ENCODE results near the gene SIGLEC6.
"Not testable (repeated sequence)": the region's sequence is repeated elsewhere in the genome, so short reads cannot be mapped to it uniquely, and the experiment has no call there.

Gene SIGLEC6

DNA sequence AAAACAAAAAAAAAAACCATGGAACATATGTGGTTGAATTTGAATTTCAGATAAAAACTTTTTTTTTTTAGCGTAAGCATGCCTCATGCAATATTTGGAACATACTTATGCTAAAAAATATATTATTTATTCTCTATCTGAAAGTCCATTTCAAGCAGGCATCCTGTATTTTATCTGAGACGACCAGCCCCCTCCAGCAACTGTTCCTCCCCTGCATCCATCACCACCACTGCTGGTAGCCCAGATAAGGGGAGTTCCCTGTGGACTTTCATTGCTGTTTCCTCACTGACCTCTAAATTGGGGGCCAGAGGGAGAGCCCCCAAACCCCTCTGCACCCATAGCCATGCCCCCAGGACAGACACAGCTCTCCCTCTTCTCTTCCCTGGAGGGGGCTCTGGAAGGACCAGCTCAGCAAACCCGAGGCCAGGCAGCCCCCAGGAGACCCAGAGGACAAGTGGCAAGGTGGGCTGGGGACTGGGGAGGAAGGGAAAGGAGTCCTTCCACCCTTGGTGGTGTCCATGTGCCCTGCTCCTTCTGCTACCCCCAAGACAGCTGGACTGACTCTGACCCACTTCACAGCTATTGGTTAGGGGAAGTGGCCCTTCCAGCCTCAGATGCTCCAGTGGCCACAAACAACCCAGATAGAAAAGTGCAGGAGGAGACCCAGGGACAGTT, 23.3 kb downstream of the SIGLEC6 start:
- peaks cover 11% of the 10 kb centered on the region for H3K27me3 Mint-ChIP-seq
- no peak overlapping the region for H3K4me3 Mint-ChIP-seq
- no peak overlapping the region for H3K27ac Mint-ChIP-seq
- H3K36me3 Mint-ChIP-seq, result peaks cover 6% of the 10 kb centered on the region
- peaks cover 3% of the 10 kb centered on the region for H3K4me1 Mint-ChIP-seq
- H3K9me3 Mint-ChIP-seq, result peaks cover 5% of the 10 kb centered on the region
- ATAC-seq, result no peak

DNA sequence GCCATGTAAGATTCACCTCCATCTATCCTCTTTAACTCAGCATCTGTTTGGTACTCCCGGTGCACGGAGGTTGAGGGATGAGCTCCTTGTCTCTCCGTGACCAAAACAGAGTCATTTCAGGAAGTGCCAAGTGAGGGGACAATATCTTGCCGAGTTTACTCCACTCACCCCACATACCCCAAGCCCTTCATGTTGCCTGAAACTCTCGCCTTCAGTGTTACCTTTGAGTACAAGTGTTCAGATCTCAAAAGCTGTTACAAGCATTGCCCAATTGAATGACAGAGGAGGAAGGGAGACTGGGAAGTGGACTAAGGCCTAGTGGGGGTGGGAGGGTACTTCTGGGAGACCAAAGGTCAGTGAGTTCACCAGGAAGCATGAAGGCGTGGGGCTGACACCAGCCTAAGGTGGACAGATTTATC, 23.8 kb downstream of the SIGLEC6 start:
- peaks cover 11% of the 10 kb centered on the region for H3K27me3 Mint-ChIP-seq
- H3K27ac Mint-ChIP-seq, result no peak overlapping the region
- peaks cover 5% of the 10 kb centered on the region for H3K9me3 Mint-ChIP-seq
- H3K4me3 Mint-ChIP-seq, result no peak overlapping the region
- H3K36me3 Mint-ChIP-seq, result peaks cover 6% of the 10 kb centered on the region
- peaks cover 4% of the 10 kb centered on the region for H3K4me1 Mint-ChIP-seq
- ATAC-seq, result no peak

DNA sequence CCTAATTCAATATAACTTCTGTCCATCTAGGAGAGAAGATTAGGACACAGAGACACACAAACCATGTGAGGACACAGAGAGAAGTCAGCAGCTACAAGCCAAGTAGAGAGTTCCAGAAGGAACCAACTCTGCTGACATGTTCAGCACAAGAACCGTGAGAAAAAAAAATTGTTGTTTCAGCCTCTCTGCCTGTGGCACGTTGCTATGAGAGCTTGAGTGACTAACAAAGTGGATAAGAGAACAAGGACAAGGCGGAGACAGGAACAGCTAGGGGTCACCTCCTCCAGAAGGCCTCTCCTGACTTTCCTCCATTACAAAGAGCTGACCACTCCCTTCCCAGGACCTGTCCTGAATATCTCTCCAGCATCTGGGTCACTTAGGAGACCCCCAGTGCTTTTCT, 24.3 kb downstream of the SIGLEC6 start:
- Mint-ChIP-seq H3K27me3 (peaks cover 11% of the 10 kb centered on the region), H3K36me3 (peaks cover 6% of the 10 kb centered on the region), H3K4me1 (peaks cover 5% of the 10 kb centered on the region), H3K27ac (no peak overlapping the region), H3K9me3 (peaks cover 5% of the 10 kb centered on the region), H3K4me3 (no peak overlapping the region)
- no peak for ATAC-seq

DNA sequence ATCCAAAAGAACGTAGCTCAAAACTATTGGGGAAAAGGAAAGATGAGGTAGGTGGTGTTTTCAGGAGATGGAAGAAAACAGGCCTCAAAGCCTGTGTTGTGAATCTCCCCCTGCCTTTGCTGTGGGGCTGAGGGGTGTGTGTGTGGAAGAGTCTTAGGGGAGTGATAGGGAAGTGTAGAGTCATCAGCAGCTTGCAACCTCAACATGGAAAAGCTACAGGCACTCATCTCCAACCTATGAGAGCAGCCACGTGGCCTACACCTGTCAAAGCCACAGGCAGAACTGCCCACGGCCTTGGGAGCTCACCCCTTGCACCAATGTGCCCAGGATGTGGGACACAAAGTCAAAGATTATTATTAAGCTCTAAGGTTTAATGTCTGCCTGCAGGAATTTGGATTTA, 25.6 kb downstream of the SIGLEC6 start:
- no peak overlapping the region for H3K4me3 Mint-ChIP-seq
- H3K9me3 Mint-ChIP-seq, result peaks cover 5% of the 10 kb centered on the region
- no peak for ATAC-seq
- no peak overlapping the region for H3K27ac Mint-ChIP-seq
- peaks cover 11% of the 10 kb centered on the region for H3K27me3 Mint-ChIP-seq
- H3K4me1 Mint-ChIP-seq, result peaks cover 18% of the 10 kb centered on the region
- peaks cover 6% of the 10 kb centered on the region for H3K36me3 Mint-ChIP-seq

DNA sequence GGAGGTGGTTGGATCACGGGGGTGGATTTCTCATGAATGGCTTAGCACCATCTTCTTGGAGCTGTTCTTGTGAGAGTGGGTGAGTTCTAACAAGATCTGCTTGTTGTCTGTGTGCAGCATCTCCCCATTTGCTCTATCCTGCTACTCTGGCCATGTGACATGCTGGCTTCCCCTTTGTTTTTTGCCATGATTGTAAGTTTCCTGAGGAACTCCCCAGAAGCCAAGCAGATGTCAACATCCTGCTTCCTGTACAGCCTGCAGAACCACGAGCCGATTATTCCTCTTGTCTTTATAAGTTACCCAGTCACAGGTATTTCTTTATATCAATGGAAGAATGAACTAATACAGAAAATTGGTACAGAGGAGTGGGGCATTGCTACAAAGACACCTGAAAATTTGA, 27.6 kb downstream of the SIGLEC6 start:
- ATAC-seq, result no peak
- Mint-ChIP-seq H3K4me1 (peaks cover 24% of the 10 kb centered on the region), H3K4me3 (no peak overlapping the region), H3K27ac (no peak overlapping the region), H3K27me3 (peaks cover 14% of the 10 kb centered on the region), H3K9me3 (peaks cover 5% of the 10 kb centered on the region), H3K36me3 (peaks cover 6% of the 10 kb centered on the region)

DNA sequence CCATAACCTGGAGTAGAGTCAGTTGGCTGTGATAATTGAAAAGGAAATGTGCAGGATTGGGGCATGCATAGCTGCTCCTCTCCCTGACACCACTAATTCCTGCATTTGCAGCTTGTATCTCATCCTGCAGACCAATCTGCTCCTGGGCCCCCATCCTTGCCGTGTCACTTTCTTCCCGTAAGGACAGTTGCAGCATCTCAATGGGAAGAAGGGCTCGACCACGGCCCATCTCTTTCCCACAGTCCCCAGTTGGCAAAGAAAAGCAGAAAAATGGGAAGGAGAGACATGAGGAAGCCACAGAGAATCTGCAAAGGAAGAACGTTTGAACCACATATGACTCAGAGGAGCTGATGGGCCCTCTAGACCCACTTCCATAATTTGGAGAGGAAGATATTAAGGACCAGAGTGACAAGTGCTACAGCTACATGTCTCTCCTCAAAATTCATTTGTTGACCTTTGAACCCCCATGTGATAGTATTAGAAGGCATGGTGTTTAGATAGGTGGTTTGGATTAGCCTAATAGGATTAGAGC, 28.1 kb downstream of the SIGLEC6 start:
- H3K4me1 Mint-ChIP-seq, result peaks cover 24% of the 10 kb centered on the region
- H3K27me3 Mint-ChIP-seq, result peaks cover 9% of the 10 kb centered on the region
- peaks cover 5% of the 10 kb centered on the region for H3K9me3 Mint-ChIP-seq
- H3K4me3 Mint-ChIP-seq, result no peak overlapping the region
- H3K36me3 Mint-ChIP-seq, result peaks cover 6% of the 10 kb centered on the region
- H3K27ac Mint-ChIP-seq, result no peak overlapping the region
- no peak for ATAC-seq

DNA sequence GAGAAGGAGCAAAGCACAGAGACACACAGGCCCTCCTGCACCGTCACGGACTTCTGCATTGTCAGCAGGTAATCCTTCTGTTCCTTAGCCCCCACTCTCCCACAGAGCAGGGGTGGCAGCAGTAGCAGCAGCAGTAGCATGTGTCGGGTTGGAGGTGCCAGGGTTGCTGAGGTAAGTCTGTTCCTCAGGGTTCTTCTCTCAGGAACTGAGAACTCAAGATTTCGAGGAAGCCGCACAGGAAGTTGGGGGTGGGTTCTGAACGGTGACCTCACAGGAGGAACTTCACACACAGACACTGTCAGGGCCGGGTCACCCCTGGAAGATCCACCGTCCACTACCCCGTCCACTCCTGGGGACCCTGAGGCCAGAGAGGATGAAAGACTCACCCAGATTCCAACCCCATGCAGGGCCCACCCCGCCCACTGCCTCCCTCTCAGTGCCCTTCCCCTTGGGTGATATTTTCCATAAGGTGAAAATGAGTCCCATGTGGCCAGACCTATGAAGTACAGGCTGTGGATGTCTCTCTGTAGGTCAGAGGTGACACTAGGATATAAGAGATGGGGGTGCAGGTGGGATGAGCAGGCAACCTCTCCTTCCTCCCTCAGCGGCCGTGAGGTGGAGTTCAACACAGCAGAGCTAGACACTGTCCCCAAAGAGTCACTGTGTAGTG, 29.7 kb downstream of the SIGLEC6 start, which contains the start of gene SIGLEC12:
Gene SIGLEC12, minus strand, starts transcription at position 207 of the 670 bp plus-strand sequence. Its CDS starts 67 bp downstream, at position 140.
- Mint-ChIP-seq H3K36me3 (peaks cover 6% of the 10 kb centered on the region), H3K4me1 (peaks cover 24% of the 10 kb centered on the region), H3K4me3 (peak within 1 kb of the TSS; percentile 2), H3K27me3 (peaks cover 8% of the 10 kb centered on the region), H3K9me3 (peaks cover 5% of the 10 kb centered on the region), H3K27ac (peak within 1 kb of the TSS; percentile 30)
- peak; percentile 76 for ATAC-seq

DNA sequence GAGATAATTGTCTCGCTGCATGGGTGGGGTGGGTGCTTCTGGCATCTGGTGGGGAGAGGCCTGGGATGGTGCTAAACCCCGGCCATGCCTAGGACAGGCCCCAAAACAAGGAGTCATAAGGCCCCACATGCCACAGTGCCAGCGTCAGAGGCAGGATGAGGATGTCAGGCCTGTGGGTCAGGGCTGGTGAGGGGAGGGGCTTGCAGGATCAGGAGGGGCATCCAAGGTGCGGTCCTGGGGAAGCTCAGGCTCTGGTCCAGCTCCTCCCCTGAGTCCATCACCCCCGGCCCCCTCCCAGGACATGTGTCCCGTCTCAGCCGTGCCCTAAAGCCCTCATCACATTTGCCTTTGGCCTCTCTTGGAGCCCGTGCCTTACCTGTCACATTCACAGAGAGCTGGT, 30.5 kb downstream of the SIGLEC6 start:
- not testable (repeated sequence) for ATAC-seq, H3K4me3 Mint-ChIP-seq

DNA sequence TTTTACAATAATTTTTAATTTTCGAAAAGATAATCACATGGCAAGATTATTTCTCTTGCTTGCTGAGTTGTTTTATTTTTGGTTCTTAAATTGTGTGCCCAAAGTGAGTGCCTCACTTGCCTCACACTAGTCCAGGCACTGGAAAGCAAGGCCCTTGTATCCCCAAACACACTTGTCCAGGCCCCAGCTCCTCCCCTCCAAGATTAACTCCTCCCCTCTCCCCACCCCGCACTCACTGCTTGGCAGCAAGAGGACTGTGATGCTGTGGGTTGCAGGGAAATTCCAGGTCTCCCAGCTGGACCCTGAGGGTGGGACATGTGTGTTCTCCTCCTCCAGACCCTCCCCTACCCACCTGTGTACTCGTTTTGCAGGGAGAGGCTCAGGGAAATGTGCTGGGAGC, 33.8 kb downstream of the SIGLEC6 start:
- H3K4me3 Mint-ChIP-seq, result no peak overlapping the region
- no peak for ATAC-seq
- H3K9me3 Mint-ChIP-seq, result no peaks in the 10 kb centered on the region
- H3K27me3 Mint-ChIP-seq, result peaks cover 14% of the 10 kb centered on the region
- H3K4me1 Mint-ChIP-seq, result peaks cover 27% of the 10 kb centered on the region
- no peaks in the 10 kb centered on the region for H3K36me3 Mint-ChIP-seq
- no peak overlapping the region for H3K27ac Mint-ChIP-seq

More for the DNA sequence above, 30.5 kb downstream of the SIGLEC6 start:
- not testable (repeated sequence) for H3K27ac Mint-ChIP-seq, H3K9me3 Mint-ChIP-seq, H3K27me3 Mint-ChIP-seq, H3K36me3 Mint-ChIP-seq
- H3K4me1 Mint-ChIP-seq, result peaks cover 24% of the 10 kb centered on the region

DNA sequence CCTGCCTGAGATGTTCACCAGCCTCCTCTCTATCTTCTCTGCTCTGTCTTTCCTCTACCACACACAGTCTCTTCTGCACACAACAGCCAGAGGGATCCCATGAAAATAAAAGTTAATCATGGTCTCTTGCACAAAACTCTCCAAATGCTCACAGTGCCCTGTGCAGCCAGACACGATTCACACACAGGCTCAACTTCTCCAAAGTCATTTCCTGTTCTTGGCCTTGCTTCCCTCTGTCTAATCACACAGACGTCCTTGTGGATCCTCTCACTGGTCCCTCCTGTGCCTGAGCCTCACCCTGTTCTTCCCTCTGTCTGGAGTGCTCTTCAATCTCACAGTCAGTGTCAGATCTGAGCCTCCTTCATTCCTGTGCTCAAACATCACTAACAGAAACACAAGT, 37.7 kb downstream of the SIGLEC6 start:
- Mint-ChIP-seq H3K27ac (no peak overlapping the region), H3K4me3 (no peak overlapping the region), H3K27me3 (peaks cover 15% of the 10 kb centered on the region), H3K36me3 (no peaks in the 10 kb centered on the region), H3K9me3 (no peaks in the 10 kb centered on the region), H3K4me1 (peaks cover 8% of the 10 kb centered on the region)
- ATAC-seq, result no peak

DNA sequence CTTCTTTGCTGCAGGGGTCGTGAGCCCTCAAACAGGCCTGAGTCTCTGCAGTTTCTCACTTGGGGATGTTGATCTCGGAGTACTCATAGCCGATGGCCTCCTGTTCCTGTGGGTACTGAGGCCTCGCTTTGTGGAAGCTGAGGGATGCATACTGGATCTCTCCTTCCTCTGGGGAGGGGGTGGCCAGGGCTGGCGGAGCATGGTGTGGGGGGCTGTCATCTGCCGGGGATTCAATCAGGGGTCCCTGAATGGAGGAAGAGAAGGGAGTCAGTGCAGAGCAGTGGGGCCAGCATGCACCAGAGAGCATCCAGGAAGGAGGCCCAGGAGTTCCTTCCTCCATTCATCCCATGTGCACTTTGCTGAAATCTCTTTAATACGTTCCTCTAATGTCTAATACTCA, 39.9 kb downstream of the SIGLEC6 start:
- Mint-ChIP-seq H3K27me3 (peaks cover 15% of the 10 kb centered on the region), H3K4me3 (no peak overlapping the region), H3K36me3 (no peaks in the 10 kb centered on the region), H3K4me1 (peaks cover 8% of the 10 kb centered on the region), H3K27ac (no peak overlapping the region), H3K9me3 (no peaks in the 10 kb centered on the region)
- ATAC-seq, result no peak

DNA sequence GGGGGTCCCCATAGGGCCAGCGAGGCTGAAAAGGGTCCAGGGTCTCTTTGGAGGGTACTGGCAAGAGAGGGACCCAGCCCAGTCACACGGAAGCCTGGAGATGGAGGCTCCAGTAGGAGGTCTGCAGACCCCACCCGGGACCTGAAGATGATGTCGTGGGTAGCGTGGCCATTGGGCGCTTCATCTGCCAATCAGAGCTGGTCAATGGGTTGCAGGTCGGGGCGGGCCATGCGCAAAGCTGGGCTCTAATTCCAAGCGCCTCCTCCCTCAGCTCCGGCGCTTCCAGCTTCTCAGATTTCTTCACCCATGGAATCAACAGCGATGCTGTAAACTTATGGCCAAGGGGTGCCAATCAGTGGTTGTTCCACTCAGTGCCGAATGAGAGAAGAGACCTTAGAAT, 40.8 kb downstream of the SIGLEC6 start:
- no peak overlapping the region for H3K27ac Mint-ChIP-seq
- H3K4me1 Mint-ChIP-seq, result peaks cover 8% of the 10 kb centered on the region
- peaks cover 15% of the 10 kb centered on the region for H3K27me3 Mint-ChIP-seq
- H3K9me3 Mint-ChIP-seq, result peaks cover 4% of the 10 kb centered on the region
- no peak for ATAC-seq
- no peaks in the 10 kb centered on the region for H3K36me3 Mint-ChIP-seq
- H3K4me3 Mint-ChIP-seq, result no peak overlapping the region

DNA sequence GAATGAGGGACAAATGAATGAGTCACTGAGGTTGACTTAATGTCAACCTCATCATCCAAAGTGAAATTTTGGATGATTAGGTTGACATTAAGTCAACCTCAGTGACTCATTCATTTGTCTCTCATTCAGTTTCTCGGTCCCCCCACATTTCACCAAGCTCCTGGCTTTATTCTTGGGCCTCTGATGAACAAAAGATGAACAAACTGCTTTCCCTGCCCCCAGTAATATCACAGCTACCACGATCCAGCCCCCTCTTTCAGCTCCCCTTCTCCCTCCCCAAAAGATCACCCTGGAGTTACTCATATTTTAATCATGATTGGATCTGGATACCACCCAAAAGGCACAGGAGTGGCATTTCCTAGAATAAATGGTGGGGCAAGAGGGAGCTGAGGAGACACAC, 42.4 kb downstream of the SIGLEC6 start:
- no peak overlapping the region for H3K4me3 Mint-ChIP-seq
- ATAC-seq, result no peak
- H3K27me3 Mint-ChIP-seq, result peaks cover 23% of the 10 kb centered on the region
- peaks cover 4% of the 10 kb centered on the region for H3K9me3 Mint-ChIP-seq
- peaks cover 8% of the 10 kb centered on the region for H3K4me1 Mint-ChIP-seq
- H3K36me3 Mint-ChIP-seq, result no peaks in the 10 kb centered on the region
- no peak overlapping the region for H3K27ac Mint-ChIP-seq

DNA sequence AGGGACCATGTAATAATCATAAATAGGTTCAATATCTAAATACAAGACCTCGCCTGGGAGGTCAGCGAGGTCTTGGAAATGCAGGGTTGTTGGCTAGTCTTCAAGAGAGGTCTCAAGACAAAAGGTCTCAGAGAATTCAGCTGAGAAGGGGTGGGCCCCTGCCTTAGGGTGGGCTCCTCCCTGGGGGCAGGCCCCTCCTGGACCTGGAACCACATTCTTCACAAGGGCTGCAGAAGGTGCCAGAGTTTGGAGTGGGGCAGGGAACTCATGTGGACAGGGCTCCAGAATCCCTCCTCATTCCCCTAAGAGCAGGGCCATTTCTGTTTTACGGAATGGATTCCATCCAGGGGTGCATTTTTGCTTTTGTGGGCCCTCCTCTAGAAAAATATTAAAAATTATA, 43.0 kb downstream of the SIGLEC6 start:
- Mint-ChIP-seq H3K9me3 (peaks cover 4% of the 10 kb centered on the region), H3K4me3 (no peak overlapping the region), H3K4me1 (peaks cover 3% of the 10 kb centered on the region), H3K27ac (no peak overlapping the region), H3K27me3 (peaks cover 18% of the 10 kb centered on the region), H3K36me3 (no peaks in the 10 kb centered on the region)
- ATAC-seq, result no peak

DNA sequence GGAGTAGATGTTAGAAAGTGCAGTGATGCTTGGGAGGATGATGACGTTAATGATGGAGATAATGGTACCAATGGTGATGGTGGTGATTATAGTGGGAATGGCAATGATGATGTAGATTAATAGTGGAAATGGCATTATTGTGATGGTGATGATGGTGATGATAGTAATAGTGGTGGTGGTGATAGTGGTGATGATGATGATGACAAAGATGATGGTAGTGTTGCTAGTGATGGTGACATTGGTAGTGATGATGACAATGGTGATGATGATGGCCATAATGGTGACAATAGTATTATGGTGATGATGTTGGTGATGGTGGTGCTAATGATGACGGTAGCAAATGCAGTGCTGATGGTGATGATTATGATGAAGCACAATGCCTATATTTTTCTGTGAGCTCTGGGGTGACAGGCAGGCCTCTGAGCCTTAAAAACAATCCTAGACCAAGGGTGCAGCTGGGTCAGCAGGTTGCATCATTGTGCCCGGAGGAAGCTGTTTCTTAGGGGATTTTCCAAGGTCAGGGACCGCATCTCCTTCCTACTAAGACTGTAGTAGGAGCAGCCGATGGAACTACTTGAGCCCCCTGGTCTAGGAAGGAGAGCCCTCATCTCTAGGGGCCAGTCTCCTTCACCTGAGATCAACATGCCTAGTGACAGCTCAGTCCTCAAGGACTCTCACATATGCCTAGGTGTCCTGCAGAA, 45.4 kb downstream of the SIGLEC6 start:
- ATAC-seq, result no peak
- H3K27me3 Mint-ChIP-seq, result peaks cover 22% of the 10 kb centered on the region
- no peak overlapping the region for H3K4me3 Mint-ChIP-seq
- H3K27ac Mint-ChIP-seq, result no peak overlapping the region
- H3K36me3 Mint-ChIP-seq, result no peaks in the 10 kb centered on the region
- H3K4me1 Mint-ChIP-seq, result no peaks in the 10 kb centered on the region
- H3K9me3 Mint-ChIP-seq, result peaks cover 4% of the 10 kb centered on the region

Data from stimulated activated memory B cell treated with anti-CD40 and anti-IgM and Interleukin-4, amounts not matched to agents 10 μg/mL and 1 μg/mL and 100 μg/mL, for 72 hours (primary cell).